Measurements from ENCODE around the gene PBX1.
"Not testable (repeated sequence)": the region's sequence is repeated elsewhere in the genome, so short reads cannot be mapped to it uniquely, and the experiment has no call there.

The PBX1 gene

DNA sequence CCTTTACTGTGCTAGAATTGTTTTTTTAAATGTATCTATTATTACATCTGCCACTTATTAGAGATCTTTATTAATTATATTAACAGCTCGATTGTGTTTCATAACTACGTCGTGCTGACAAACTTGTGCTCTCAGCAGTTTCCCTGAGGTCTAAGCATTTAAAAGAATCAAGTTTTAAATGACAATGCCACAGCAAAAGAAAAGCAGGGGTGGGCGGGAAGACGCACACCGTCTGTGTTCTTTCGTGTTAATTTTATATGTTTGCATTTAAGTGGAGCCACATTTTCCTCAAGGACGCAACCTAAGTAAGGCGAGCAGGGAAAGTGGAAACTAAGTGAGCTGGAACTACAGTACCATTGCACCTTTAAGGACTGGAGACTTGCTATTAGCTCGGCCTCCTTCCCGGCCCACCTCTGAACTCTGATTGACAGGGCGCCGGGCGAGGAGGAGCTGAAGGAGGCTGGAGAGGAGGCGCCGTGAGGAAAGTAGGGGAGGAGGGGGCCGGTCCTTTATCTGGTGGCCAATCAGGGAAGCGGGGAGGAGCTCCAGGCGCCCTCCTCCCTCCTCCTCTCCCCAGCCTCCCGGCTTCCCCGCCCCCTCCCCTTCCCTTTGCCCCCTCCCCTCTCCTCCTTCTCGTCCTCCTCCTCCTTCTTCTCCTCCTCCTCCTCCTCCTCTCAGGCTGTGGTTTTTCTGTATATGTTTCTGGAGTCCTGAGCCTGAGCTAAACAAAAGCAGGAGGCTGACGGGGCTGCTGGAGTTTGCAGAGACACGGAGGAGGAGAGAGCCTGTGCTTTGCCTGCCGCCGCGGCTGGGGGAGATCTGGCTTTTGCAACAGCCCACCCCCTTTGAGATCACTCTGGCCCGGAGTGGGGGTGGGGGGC is at the start of gene PBX1:
TSS of gene PBX1 (plus strand) at position 724 of the 881 bp plus-strand sequence.
- DNase-seq (ENCODE audit: low spot score): peak; percentile 98

DNA sequence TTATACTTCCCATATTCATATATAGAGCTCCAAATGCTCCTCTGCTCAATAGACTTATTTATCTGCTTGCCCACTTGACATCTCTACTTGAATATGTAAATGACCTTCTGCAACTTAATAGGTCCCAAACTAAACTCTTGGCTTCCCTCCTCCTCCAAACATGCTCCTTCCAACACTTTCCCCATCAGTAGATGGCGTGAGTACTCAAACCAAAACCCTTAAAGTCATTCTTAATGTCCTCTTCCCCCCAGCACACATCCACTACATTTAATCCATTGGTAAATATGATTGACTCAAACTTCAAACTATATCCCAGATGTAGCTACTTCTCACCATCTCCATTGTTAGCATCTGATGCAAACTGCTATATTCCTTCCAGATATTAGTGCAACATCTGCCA is 48.5 kb upstream of the PBX1 start:
- no peak for DNase-seq (ENCODE audit: low spot score)

DNA sequence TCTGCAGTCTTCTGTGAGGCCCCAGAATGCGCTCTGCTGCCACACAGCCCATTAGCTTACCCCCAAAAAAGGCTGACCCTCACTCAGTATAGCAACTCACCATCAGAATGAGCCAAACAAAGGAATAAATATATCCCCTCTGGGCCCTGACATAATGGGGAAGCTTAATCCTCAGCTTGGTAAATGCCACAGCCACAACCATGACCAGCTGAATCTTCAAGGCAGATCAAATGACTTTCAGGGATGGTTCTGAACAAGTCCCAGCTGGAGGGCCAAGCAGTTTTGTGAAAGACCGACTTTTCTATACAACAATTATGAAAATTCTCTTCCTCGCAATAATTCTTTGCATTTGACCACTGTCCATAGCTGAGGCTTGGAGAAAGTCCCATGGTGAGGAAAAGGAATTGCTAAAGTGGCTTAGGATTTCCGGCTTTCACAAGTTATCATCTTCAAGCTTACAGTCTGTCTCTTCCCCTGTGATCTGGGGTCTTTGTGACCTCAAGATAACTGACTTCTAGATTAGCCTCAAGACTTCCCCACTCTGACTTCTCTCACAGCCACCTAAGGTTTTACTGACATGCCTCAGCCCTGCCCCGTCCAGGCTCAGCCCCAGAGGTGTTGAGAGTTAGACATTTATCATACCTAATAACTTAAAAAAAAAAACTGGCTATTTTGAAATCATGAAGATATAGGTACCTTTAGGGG is 47.8 kb upstream of the PBX1 start:
- no peak for DNase-seq (ENCODE audit: low spot score)

- DNase-seq (ENCODE audit: low spot score): no peak
Observed at GRCh38 chr1:164515231-164515630, 43.8 kb upstream of the PBX1 start.

GRCh38 chr1:164515711-164516331 is 43.2 kb upstream of the PBX1 start:
- DNase-seq (ENCODE audit: low spot score): no peak

DNA sequence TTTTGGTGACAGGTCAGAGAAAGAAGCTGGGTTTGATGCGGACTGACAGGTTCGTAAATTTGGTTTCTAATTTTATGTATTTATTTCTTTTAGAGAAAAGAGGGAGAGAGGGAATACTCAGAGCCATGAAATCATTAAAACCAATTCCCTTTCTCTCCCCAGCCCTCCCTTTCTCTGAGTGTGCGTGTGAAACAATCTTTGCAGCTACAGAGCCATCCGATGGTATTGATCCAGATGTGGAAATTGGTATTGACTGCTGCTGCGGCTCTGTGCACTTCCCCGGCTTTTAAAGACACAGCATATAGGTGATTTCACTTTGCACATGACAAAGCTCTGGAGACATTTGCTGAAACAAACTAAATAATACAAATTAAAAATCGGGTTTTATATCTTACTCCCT is 42.4 kb upstream of the PBX1 start:
- no peak for DNase-seq (ENCODE audit: low spot score)

- peak; percentile 81 for DNase-seq (ENCODE audit: low spot score)
Observed at GRCh38 chr1:164518692-164519332, 40.2 kb upstream of the PBX1 start.

- peak; percentile 19 for DNase-seq (ENCODE audit: low spot score)
Observed at GRCh38 chr1:164519426-164519825, 39.6 kb upstream of the PBX1 start.

GRCh38 chr1:164524810-164525209 is 34.2 kb upstream of the PBX1 start:
- no peak for DNase-seq (ENCODE audit: low spot score)

DNA sequence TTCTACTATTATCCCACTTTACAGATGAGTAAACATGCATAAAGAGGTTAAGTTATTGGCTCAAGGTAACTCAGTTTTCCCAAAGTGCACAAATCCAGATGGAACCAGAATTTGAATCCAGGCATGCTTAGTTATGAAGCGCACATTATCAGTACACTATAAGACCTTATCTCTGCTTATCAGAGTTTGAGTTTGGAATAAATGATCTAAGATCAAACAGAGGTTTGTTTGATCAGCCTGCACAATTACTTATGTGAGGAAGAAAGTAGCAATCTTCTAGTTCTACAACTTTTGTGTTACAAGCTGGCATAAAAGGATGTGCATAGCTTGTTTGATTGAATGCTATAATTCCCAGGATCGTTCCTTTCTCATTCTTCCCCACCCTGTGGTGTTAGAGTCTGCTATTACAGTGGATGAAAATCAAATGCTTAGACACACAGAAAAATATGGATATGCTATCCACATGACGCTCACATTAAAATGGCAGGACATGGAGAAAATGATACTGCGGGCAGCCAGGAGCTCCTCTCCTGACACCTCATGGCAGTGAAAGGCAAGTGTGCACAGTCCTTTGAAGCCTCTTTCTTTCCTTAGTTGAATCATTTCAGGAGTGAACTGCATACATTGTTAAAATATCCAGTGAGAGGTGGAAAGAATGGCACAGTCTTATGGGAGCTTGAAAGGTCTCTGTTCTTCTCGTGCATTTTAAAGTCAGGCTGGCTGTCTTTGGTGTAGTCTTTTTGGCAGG is 23.9 kb upstream of the PBX1 start:
- DNase-seq (ENCODE audit: low spot score): no peak

- DNase-seq (ENCODE audit: low spot score): not testable (repeated sequence)
Observed at GRCh38 chr1:164552463-164552988, 6.5 kb upstream of the PBX1 start.

DNA sequence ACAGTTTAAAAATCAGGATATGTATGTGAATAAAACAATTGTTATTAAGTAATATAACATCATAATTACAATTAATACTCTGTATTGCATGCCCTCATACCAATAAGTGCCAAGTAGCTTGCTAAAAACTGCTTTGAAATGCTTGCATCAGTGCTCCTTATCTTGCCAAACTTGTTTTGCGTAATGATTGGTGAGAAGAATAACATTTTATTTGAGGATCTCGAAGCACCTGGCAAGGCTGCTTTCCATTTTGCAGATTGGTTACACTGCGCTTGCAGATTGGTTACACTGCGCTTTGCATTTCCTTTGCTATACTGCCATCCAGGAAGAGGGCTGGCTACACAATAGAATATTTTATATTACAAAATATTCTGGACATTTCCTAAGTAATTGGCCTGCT is 1.7 kb upstream of the PBX1 start:
- DNase-seq (ENCODE audit: low spot score): no peak

DNA sequence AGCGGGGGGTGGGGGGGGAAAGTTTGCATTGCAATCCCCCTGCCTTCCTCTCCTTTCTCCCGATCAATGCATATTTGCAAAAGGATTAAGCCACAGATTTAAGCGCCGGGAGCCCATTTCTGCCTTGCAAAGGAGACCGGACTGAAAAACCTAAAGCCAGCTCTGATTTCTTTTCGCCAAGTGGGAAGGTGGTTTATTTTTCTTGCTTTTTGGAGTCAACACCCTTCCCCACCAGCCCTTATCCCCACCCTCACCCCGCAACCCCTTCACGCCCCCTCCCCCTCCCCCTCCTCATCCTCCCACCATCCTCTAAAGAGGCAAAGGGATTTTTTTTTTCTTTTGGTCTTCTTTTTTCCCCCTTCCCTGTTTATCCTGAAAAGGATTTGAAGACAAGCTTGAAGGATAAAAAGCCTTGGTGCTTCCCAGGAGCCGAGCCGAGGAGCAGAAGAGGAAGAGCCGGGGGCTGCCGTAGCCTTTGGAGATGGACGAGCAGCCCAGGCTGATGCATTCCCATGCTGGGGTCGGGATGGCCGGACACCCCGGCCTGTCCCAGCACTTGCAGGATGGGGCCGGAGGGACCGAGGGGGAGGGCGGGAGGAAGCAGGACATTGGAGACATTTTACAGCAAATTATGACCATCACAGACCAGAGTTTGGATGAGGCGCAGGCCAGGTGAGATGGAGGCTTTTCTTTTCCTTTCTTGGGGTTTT is 513 bp downstream of the PBX1 start:
- peak; percentile 51 for DNase-seq (ENCODE audit: low spot score)

DNA sequence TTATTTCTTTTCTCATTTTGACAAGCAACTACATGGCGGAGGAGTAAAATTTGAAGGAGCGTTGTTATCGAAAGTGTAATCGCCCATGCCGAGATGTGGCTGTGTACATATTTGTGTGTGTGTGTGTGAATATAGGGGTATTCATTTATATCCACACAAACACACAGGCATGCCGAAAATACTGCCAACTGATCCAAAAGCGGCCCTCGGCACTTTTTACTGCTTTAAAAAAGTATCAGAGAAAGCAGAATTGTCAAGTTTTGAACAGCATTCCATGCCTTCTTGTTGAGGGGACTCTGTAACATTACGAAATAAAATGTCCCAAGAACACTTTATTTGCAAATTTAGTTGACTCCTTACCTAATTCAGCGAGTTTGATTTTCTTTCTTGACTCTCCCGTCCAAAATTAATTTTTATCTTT is 1.1 kb downstream of the PBX1 start:
- peak; percentile 63 for DNase-seq (ENCODE audit: low spot score)

GRCh38 chr1:164560556-164560955 is 1.6 kb downstream of the PBX1 start:
- DNase-seq (ENCODE audit: low spot score): no peak

GRCh38 chr1:164561007-164561406 is 2.0 kb downstream of the PBX1 start:
- DNase-seq (ENCODE audit: low spot score): peak; percentile 52

GRCh38 chr1:164561472-164561871 is 2.5 kb downstream of the PBX1 start:
- peak; percentile 58 for DNase-seq (ENCODE audit: low spot score)

- DNase-seq (ENCODE audit: low spot score): peak; percentile 32
Observed at GRCh38 chr1:164562061-164562460, 3.1 kb downstream of the PBX1 start.

DNA sequence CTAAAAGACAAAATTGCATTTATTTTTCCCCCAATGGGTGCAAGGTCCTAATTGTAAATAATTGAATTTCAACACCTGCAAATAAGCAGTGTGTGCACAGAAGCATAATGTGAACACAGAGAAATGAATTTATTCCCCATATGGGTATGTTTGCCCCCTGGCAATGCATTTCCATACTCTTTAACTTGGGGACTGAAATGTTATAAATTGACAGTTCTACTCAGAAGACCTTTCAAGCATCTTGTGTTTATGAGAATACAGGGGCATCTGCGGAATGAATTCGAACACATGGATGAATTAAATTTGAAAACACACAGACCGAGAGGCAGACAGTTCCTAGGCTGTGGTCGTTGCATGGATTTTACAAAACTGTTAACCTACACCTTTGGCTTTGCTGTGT is 3.5 kb downstream of the PBX1 start:
- peak; percentile 46 for DNase-seq (ENCODE audit: low spot score)

- DNase-seq (ENCODE audit: low spot score): peak; percentile 50
Observed at GRCh38 chr1:164562947-164563520, 4.0 kb downstream of the PBX1 start.
